Psoas muscle (tissue), 8 donors: ENCODE data around the gene IL10RB. TPM values are rescaled to one million over a fixed set of nuclear protein-coding genes. Genes with fewer than 3 reads are reported as not detected.

Source experiments
- ATAC-seq, 4 donors: fragments of 200-7000 bp; cut with Tn5 transposase; one replicate each; pipeline ENCODE4 v1.9.1; 2020; ENCODE audit warnings: moderate library complexity in 3 of 4, mild to moderate bottlenecking in 2 of 4
- DNase-seq, 2 donors: peaks; one replicate each; pipeline ENCODE4 v3.0.0-alpha.2; 2020
- H3K27ac ChIP-seq: fragments of 200-600 bp; one replicate; pipeline ENCODE4 v1.8.0; 2022
- H3K27me3 ChIP-seq, 3 donors: fragments of 200-600 bp in 1 of 3; one replicate each; pipeline versions ENCODE4 v1.6.1 to v1.8.0; 2013 to 2022; ENCODE audit warnings: low read length in 2 of 3, mild to moderate bottlenecking in 2 of 3, moderate library complexity in 1 of 3; ENCODE audit not compliant: insufficient read depth in 3 of 3
- H3K36me3 ChIP-seq, 2 donors: fragments of 200-600 bp in 1 of 2; one replicate each; pipeline versions ENCODE4 v1.6.1 to v1.8.0; 2013 to 2022; ENCODE audit warnings: low read depth in 1 of 2, mild to moderate bottlenecking in 1 of 2, moderate library complexity in 1 of 2; ENCODE audit not compliant: insufficient read depth in 1 of 2
- H3K4me1 ChIP-seq: fragments of 200-600 bp; one replicate; pipeline ENCODE4 v1.8.0; 2022
- H3K4me3 ChIP-seq: fragments of 200-600 bp; one replicate; pipeline ENCODE4 v1.8.0; 2022; ENCODE audit warnings: mild to moderate bottlenecking
- H3K9me3 ChIP-seq: fragments of 200-600 bp; one replicate; pipeline ENCODE4 v1.8.0; 2022
- WGBS, 3 donors: extraction: QIAGEN DNeasy Blood & Tissue Kit; methylation state at CpG; one replicate each; pipeline versions ENCODE4 v1.1.6 to v1.1.7; 2013; 5-methylcytosine and 5-hydroxymethylcytosine counted together
- intact Hi-C, 2 donors: fragments of 100-400 bp; cut with DNase I; formaldehyde crosslinking; loops; one replicate each; pipeline versions ENCODE4 v1.11.0 to v1.14.2; 2022
- polyA plus RNA-seq, 3 donors: library from polyadenylated mRNA; stranded (reverse); fragments of 200-250 nt; gene quantifications; one replicate each; pipeline ENCODE4 v1.2.3, GENCODE V29; 2013
- total RNA-seq, 4 donors: library from RNA; stranded (reverse); fragmentation: NEBNext Ultra II Directional in 2 of 4; extraction: Animal tissue kit (Norgen Biotek cat#: 25700) in 2 of 4; gene quantifications; one replicate each; pipeline versions ENCODE4 v1.2.1 to v1.2.4, GENCODE V29; 2021 to 2023
- TF ChIP-seq, protein P1 (sequence below): fragments of 200-600 bp; IDR thresholded peaks from one replicate; pipeline ENCODE4 v1.8.0; 2022; ENCODE audit warnings: antibody characterized with exemption
- donor health status: healthy with polysubstance abuse.
- donor health status: DM: no; HTN: no; CAD: no; lungs with moderate emphysema.
- donor health status: Bipolar disorder and iron deficiency.
- donor health status: healthy.
- donor health status: DM: yes; HTN: yes; CAD: no.
- donor health status: DM: no; HTN: no; CAD: no.
- donor health status: DM: no; HTN: no; CAD: no.
- donor health status: DM: yes; HTN: yes; CAD: no.

The IL10RB gene
- total and polyA plus RNA-seq, 7 donors = 4.4 to 9.3 (median 7.2) TPM

GRCh38 chr21:33228455-33228854 is 37.7 kb upstream of the IL10RB start:
- WGBS, 3 donors = 47 to 60% (median 47%) methylated on average over 3 of the region's 3 CpGs
- no peak overlapping the region for H3K4me3 ChIP-seq
- H3K36me3 ChIP-seq = no peaks in the 10 kb centered on the region
- TF ChIP-seq, protein P1, sequence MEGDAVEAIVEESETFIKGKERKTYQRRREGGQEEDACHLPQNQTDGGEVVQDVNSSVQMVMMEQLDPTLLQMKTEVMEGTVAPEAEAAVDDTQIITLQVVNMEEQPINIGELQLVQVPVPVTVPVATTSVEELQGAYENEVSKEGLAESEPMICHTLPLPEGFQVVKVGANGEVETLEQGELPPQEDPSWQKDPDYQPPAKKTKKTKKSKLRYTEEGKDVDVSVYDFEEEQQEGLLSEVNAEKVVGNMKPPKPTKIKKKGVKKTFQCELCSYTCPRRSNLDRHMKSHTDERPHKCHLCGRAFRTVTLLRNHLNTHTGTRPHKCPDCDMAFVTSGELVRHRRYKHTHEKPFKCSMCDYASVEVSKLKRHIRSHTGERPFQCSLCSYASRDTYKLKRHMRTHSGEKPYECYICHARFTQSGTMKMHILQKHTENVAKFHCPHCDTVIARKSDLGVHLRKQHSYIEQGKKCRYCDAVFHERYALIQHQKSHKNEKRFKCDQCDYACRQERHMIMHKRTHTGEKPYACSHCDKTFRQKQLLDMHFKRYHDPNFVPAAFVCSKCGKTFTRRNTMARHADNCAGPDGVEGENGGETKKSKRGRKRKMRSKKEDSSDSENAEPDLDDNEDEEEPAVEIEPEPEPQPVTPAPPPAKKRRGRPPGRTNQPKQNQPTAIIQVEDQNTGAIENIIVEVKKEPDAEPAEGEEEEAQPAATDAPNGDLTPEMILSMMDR = no peak
- peaks cover 15% of the 10 kb centered on the region for H3K4me1 ChIP-seq
- ATAC-seq (no peak), DNase-seq (no peak)
- no peaks in the 10 kb centered on the region for H3K27me3 ChIP-seq
- intact Hi-C loops = no loop called here
- H3K9me3 ChIP-seq = no peaks in the 10 kb centered on the region
- H3K27ac ChIP-seq = no peak overlapping the region

- 23 to 36% (median 31%) methylated on average over 18 of the region's 18 CpGs for WGBS, 3 donors
- intact Hi-C loops = no loop called here
Measured at GRCh38 chr21:33229099-33229783, 36.9 kb upstream of the IL10RB start.

GRCh38 chr21:33229784-33230544 is 36.2 kb upstream of the IL10RB start, which contains the start of gene IFNAR2:
IFNAR2 (plus strand) TSS chr21:33229938; CDS start chr21:33241923, 11,985 bp downstream.
- no peaks in the 10 kb centered on the region for H3K36me3 ChIP-seq
- TF ChIP-seq, protein P1 = no peak
- ATAC-seq = peak; percentile 94 to 95 (median 94)
- intact Hi-C loops = no loop called here
- peak within 1 kb of the TSS; percentile 93 for H3K27ac ChIP-seq
- peaks cover 19% of the 10 kb centered on the region for H3K4me1 ChIP-seq
- peak; percentile 77 to 87 for DNase-seq
- WGBS, 3 donors = 0 to 1% (median 0%) methylated on average over 62 to 95 of the region's 95 CpGs
- H3K27me3 ChIP-seq = no peaks in the 10 kb centered on the region
- H3K4me3 ChIP-seq = peak within 1 kb of the TSS; percentile 99
- no peaks in the 10 kb centered on the region for H3K9me3 ChIP-seq

More at GRCh38 chr21:33229099-33229783, 36.9 kb upstream of the IL10RB start:
- peak overlapping the region; percentile 93 for H3K27ac ChIP-seq
- H3K4me1 ChIP-seq = peaks cover 15% of the 10 kb centered on the region
- peak in 2 of 4 donors; percentile 23 to 47 for ATAC-seq
- TF ChIP-seq, protein P1 = no peak
- no peaks in the 10 kb centered on the region for H3K27me3 ChIP-seq
- DNase-seq = no peak
- H3K9me3 ChIP-seq = no peaks in the 10 kb centered on the region
- peak overlapping the region; percentile 99 for H3K4me3 ChIP-seq
- H3K36me3 ChIP-seq = no peaks in the 10 kb centered on the region

GRCh38 chr21:33230545-33231324 is 35.4 kb upstream of the IL10RB start:
- 6 to 14% (median 6%) methylated on average over 26 to 30 of the region's 30 CpGs for WGBS, 3 donors
- no peaks in the 10 kb centered on the region for H3K27me3 ChIP-seq
- TF ChIP-seq, protein P1 = peak; percentile 3
- ATAC-seq (peak; percentile 36 to 64 (median 56)), DNase-seq (peak; percentile 58 to 69)
- H3K36me3 ChIP-seq = no peaks in the 10 kb centered on the region
- intact Hi-C loops = no loop called here
- H3K4me1 ChIP-seq = peaks cover 19% of the 10 kb centered on the region
- no peaks in the 10 kb centered on the region for H3K9me3 ChIP-seq
- peak overlapping the region; percentile 93 for H3K27ac ChIP-seq
- peak overlapping the region; percentile 99 for H3K4me3 ChIP-seq
